ENCODE data around the gene DGKG.

The DGKG gene

GRCh38 chr3:186239321-186239720 lies 122.7 kb downstream of the DGKG start:
- no peak for DNase-seq (ENCODE audit: low read depth)

- no peak for DNase-seq (ENCODE audit: low read depth)
These were observed 124.1 kb downstream of the DGKG start for GRCh38 chr3:186237915-186238314.

- no peak for DNase-seq (ENCODE audit: low read depth)
These were observed 125.5 kb downstream of the DGKG start for GRCh38 chr3:186236357-186237020.

- DNase-seq (ENCODE audit: low read depth), result no peak
These were observed 126.5 kb downstream of the DGKG start for GRCh38 chr3:186235554-186235953.

- no peak for DNase-seq (ENCODE audit: low read depth)
These were observed 127.9 kb downstream of the DGKG start for GRCh38 chr3:186234152-186234551.

GRCh38 chr3:186226482-186226881 lies 135.6 kb downstream of the DGKG start:
- DNase-seq (ENCODE audit: low read depth), result no peak

- no peak for DNase-seq (ENCODE audit: low read depth)
These were observed 136.4 kb downstream of the DGKG start for GRCh38 chr3:186225603-186226002.

- no peak for DNase-seq (ENCODE audit: low read depth)
These were observed 137.9 kb downstream of the DGKG start for GRCh38 chr3:186224041-186224610.

GRCh38 chr3:186223476-186223875 lies 138.6 kb downstream of the DGKG start:
- DNase-seq (ENCODE audit: low read depth), result no peak

- no peak for DNase-seq (ENCODE audit: low read depth)
These were observed 140.2 kb downstream of the DGKG start for GRCh38 chr3:186221760-186222378.

GRCh38 chr3:186220911-186221645 lies 141.0 kb downstream of the DGKG start:
- DNase-seq (ENCODE audit: low read depth), result no peak

GRCh38 chr3:186220365-186220764 lies 141.7 kb downstream of the DGKG start:
- no peak for DNase-seq (ENCODE audit: low read depth)

- no peak for DNase-seq (ENCODE audit: low read depth)
These were observed 142.8 kb downstream of the DGKG start for GRCh38 chr3:186219211-186219638.

- DNase-seq (ENCODE audit: low read depth), result no peak
These were observed 143.6 kb downstream of the DGKG start for GRCh38 chr3:186218421-186218820.

- DNase-seq (ENCODE audit: low read depth), result no peak
These were observed 144.2 kb downstream of the DGKG start for GRCh38 chr3:186217820-186218164.

GRCh38 chr3:186216900-186217819 lies 144.9 kb downstream of the DGKG start:
- no peak for DNase-seq (ENCODE audit: low read depth)

GRCh38 chr3:186214670-186215069 lies 147.4 kb downstream of the DGKG start:
- DNase-seq (ENCODE audit: low read depth), result no peak

GRCh38 chr3:186213946-186214345 lies 148.1 kb downstream of the DGKG start:
- DNase-seq (ENCODE audit: low read depth), result no peak

- DNase-seq (ENCODE audit: low read depth), result no peak
These were observed 149.4 kb downstream of the DGKG start for GRCh38 chr3:186212611-186213010.

- DNase-seq (ENCODE audit: low read depth), result no peak
These were observed 151.1 kb downstream of the DGKG start for GRCh38 chr3:186210852-186211500.

All from activated T-helper 1 cell treated with Interleukin-2 at 50 U/mL for 16 hours (primary cell).